22Rv1 (cell line): ENCODE measurements around the gene SHD.
"Not testable (repeated sequence)": the region's sequence is repeated elsewhere in the genome, so short reads cannot be mapped to it uniquely, and the experiment has no call there.

ENCODE experiments used
- H3K27ac ChIP-seq: fragments of 450-650 bp; 2 replicates; pipeline ENCODE4 v1.5.1; 2017
- CTCF ChIP-seq: fragments of 450-650 bp; IDR thresholded peaks from 2 replicates; pipeline ENCODE4 v1.5.1; 2017; ENCODE audit warnings: mild to moderate bottlenecking
- ZFX ChIP-seq: fragments of 450-650 bp; IDR thresholded peaks from 2 replicates; pipeline ENCODE4 v1.6.1; 2017; ENCODE audit warnings: antibody characterized with exemption, borderline replicate concordance

Gene SHD

DNA sequence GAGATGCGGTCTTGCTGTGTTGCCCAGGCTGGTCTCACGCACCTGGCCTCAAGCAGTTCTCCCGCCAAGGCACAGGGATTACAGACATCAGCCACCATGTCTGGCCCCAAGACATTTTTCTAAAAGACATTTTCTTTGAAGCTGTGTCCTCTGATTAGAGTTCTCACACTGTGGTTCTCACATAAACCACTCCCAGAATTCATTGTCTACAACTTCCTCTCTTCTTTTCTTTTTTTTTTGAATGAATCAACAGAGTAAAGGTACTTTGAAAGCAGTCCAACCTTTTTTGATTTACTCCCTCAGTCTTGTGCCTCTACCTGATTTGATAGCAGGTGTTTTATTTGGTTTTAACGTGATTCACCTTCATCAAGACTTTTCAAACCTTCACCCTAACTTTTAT lies 14.3 kb upstream of the SHD start:
- TF ChIP-seq CTCF (no peak), ZFX (no peak)
- no peak overlapping the region for H3K27ac ChIP-seq

DNA sequence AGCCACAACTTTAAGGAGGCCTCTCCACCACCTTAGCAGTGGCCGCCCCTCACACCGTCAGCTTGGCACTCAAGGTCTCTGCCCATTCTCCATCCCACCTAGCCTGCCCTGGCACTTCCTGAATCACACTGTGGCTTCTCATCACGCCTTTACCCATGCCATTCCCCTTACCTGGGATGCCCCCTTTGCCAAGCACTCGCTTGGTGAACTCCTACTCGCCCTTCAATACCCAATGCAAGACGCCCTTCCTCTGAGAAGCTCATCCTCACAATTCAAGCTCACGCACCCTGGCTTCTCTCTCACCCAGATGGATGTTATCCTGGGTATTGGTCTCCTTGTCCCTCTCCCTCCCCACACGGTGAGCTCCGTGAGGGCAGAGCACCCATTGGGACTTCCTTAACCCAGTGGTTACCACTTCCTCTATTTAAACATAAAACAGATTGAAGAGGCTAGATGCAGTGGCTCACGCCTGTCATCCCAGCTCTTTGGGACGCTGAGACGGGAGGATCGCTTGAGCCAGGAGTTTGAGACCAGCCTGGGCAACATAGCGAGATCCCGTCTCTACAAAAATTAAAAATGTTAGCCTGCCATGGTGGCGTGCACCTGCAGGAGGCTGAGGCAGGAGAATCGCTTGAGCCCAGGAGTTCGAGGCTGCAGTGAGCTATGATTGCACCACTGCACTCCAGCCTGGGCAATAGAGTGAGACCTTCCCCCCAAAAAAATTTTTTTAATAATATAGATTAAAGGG lies 12.6 kb upstream of the SHD start:
- TF ChIP-seq ZFX (no peak), CTCF (no peak)

GRCh38 chr19:4267101-4267900 lies 11.8 kb upstream of the SHD start:
- peak overlapping the region; percentile 43 for H3K27ac ChIP-seq
- TF ChIP-seq CTCF (peak; percentile 91), ZFX (no peak)

More for the DNA sequence above, 12.6 kb upstream of the SHD start:
- no peak overlapping the region for H3K27ac ChIP-seq

DNA sequence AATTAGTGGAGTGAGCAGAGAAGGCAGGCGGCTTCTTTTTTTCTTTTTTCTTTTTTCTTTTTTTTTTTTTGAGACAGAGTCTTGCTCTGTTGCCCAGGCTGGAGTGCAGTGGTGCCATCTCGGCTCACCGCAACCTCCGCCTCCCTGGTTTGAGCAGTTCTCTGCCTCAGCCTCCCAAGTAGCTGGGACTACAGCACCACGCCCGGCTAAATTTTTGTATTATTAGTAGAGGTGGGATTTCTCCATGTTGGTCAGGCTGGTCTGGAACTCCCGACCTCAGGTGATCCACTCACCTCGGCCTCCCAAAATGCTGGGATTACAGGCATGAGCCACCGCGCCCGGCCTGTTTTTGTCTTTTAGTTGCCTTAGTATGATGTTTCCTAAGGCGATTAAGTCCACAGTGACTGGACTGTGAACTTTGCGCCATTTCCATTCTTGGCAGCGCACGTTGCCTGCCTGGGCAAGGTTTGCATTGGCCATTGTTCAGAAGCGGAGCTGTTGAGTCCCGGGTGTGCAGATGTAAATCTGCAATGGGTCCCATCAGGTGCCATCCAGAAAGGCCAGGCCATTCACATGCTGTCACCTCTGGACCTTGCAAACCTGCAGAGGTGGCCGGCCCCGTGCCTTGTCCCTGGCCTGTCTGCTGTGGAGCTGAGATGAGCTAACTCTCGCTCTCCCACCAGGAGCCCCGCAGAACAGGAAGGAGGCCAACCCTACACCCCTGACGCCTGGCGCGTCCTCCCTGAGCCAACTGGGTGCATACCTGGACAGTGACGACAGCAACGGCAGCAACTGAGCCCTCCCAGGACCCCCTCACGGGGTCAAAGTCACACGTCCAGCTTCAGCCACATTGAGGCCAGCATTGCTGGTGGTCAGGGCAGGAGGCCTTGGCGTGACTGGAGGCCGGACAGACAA lies 10.9 kb upstream of the SHD start:
- H3K27ac ChIP-seq, result peak overlapping the region; percentile 43
- TF ChIP-seq ZFX (no peak), CTCF (peak; percentile 58)

DNA sequence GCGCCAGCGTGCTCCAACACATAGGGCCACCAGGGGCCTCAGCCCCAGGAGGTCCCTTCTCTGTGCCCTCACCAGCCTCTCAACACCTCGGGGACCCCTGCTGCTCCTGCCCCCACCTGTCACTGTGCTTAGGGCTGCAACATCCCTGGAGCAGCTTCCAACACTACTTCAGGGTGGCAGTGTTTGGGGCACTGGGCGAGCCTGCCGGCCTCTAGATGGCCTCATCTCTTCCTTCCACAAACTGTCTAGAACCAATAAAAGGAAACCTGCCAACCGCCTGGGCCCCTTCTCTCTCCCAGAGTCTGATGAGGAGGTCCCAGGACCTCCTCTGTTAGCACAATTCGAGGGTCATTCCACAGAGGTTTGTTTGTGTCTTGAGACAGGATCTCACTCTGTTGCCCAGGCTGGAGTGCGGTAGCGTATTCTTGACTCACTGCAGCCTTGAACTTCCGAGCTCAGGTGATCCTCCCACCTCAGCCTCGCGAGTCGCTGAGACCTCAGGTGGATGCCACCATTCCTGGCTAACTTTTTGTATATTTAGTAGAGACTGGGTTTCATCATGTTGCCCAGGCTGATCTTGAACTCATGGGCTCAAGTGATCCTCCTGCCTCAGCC lies 10.1 kb upstream of the SHD start:
- TF ChIP-seq CTCF, result no peak
- TF ChIP-seq ZFX, result no peak
- H3K27ac ChIP-seq, result peak overlapping the region; percentile 43

DNA sequence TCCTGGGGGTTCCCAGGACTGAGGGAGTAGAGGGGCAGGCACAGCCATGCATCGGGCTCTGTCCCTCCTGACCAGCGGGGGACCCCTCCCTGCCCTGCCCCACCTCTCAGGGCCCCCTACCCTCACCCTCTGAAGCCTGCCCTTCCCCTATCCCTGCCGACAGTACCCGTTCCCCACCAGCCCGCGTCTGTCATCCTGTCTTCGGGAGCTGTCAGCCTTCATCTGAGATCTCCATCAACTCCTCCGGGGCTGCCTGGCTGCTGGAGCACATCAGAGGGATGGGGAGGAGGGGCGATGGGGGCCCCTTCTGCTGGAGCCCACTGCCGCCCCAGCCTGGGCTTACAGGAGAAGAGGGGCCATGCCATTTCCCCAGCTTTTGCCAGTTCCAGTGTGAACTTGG lies 6.2 kb upstream of the SHD start:
- H3K27ac ChIP-seq, result no peak overlapping the region
- TF ChIP-seq CTCF, result no peak

DNA sequence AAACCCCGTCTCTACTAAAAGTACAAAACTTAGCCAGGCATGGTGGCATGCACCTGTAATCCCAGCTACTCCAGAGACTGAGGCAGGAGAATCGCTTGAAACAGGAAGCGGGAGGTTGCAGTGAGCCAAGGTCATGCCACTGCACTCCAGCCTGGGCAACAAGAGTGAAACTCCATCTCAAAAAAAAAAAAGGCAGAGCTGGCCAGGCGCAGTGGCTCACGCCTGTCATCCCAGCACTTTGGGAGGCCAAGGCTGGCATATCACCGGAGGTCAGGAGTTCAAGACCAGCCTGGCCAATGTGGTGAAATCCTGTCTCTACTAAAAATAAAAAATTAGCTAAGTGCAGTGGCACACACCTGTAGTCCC lies 4.8 kb upstream of the SHD start:
- H3K27ac ChIP-seq, result not testable (repeated sequence)
